ENCODE results near the gene NPAS2. TPM values are rescaled to one million over a fixed set of nuclear protein-coding genes. Genes with fewer than 3 reads are reported as not detected.

NPAS2 gene
- total RNA-seq, 1 experiment from 2014 or later, result 38.3 TPM

DNA sequence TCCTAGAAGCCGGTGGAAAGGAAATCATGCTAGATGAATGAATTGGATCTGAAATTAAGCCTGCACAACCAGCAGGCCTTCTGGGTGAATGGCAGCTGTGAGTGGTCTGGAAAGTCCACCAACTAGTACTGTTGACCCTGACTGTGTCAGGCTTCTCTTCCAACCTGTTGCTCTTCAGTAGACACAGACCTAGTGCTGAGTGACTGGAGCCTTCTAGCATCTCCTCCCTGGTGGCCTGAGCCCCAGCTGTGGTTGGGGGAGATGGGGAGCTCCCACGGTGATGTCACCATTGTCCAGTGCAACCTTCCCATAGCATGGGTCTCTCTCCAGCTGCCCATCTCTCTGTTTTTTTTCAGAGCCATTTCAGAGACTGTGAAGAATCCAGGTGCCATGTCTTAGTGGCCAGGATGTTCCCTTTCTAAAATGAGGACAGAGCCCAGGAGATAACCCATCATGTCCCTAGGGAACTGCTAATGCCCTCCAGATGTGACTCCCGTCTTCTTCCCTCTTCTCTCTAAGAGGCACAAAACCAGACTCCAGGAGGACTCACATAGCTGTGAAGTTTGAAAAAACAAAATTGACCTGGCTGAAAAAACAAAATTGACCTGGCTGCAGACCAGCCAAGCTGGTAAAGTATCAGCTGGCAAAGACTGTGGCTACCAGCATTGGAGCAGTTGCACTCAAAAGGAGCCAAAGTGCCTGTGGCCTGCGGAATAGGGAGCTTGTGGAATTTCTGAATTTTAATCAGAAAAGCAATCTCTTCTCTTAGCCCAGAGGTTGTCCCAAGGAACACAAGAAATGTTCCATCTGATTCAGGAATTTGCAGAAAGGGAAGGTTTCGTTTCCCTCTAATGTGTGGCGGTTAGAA lies 114.8 kb downstream of the NPAS2 start:
- Histone ChIP-seq H3K27me3 (ENCODE audit: insufficient read depth, low read depth) (no peaks in the 10 kb centered on the region), H3K9me3 (ENCODE audit: insufficient read depth, low read depth) (no peaks in the 10 kb centered on the region), H3F3A (ENCODE audit: insufficient read depth, low read depth) (peaks cover 6% of the 10 kb centered on the region; the same call in 1 of the 2 replicates), H3K4me1 (replicated peaks; ENCODE audit: insufficient read depth) (no peaks in the 10 kb centered on the region), H3K4me3 (no peak overlapping the region), H3K9me2 (ENCODE audit: insufficient read depth) (no peaks in the 10 kb centered on the region), H4K20me1 (ENCODE audit: insufficient read depth) (peaks cover 6% of the 10 kb centered on the region; the same call in 1 of the 2 replicates), H3K27ac (no peak overlapping the region), H3K79me2 (ENCODE audit: low read depth) (no peaks in the 10 kb centered on the region), H2AFZ (no peak overlapping the region), H3K4me2 (no peak overlapping the region), H3K36me3 (ENCODE audit: low read depth) (peaks cover 43% of the 10 kb centered on the region)
- DNase-seq, result no peak
- POLR2A ChIA-PET (ENCODE audit: unreplicated experiment), result interaction anchor here (0.5 kb wide), 2 partner anchors 308 to 324 kb away, joined by 3 read pairs; no protein-coding TSS in a partner anchor
- no TSS peak for BruUV-seq (replicated peaks)
- intact Hi-C loops (cut with micrococcal nuclease; ENCODE audit: unreplicated experiment), result no loop called here
- no peak for TF ChIP-seq EZH2 (IDR thresholded peaks at IDR 0.05; ENCODE audit: low read depth)
- TF ChIP-seq, protein P1, sequence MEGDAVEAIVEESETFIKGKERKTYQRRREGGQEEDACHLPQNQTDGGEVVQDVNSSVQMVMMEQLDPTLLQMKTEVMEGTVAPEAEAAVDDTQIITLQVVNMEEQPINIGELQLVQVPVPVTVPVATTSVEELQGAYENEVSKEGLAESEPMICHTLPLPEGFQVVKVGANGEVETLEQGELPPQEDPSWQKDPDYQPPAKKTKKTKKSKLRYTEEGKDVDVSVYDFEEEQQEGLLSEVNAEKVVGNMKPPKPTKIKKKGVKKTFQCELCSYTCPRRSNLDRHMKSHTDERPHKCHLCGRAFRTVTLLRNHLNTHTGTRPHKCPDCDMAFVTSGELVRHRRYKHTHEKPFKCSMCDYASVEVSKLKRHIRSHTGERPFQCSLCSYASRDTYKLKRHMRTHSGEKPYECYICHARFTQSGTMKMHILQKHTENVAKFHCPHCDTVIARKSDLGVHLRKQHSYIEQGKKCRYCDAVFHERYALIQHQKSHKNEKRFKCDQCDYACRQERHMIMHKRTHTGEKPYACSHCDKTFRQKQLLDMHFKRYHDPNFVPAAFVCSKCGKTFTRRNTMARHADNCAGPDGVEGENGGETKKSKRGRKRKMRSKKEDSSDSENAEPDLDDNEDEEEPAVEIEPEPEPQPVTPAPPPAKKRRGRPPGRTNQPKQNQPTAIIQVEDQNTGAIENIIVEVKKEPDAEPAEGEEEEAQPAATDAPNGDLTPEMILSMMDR (conservative IDR thresholded peaks at IDR 0.05), result no peak
- CTCF ChIA-PET, result no interaction called here

DNA sequence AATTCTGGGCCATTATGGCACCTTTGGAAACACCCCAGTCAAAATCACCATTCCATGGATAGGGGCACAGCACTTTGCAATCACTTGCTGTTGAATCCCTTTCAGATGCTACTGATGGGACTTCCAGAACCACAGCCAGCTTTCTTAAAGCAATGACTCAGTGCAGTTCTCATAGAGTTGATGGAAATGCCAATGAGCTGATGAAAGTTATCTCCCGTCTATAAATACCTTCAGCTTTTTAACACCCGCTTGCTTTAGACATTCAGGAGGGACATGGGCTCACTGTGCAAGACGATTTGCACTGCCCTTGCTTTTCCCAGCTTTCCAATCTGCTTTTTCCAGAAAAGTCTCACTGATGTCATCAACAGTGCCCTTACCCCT lies 115.4 kb downstream of the NPAS2 start:
- Histone ChIP-seq H3K9me3 (ENCODE audit: insufficient read depth, low read depth) (no peaks in the 10 kb centered on the region), H3K79me2 (ENCODE audit: low read depth) (no peaks in the 10 kb centered on the region), H3K27me3 (ENCODE audit: insufficient read depth, low read depth) (no peaks in the 10 kb centered on the region), H3K36me3 (ENCODE audit: low read depth) (peaks cover 43% of the 10 kb centered on the region), H3K4me3 (no peak overlapping the region), H3K4me1 (replicated peaks; ENCODE audit: insufficient read depth) (no peaks in the 10 kb centered on the region), H4K20me1 (ENCODE audit: insufficient read depth) (peaks cover 6% of the 10 kb centered on the region; the same call in 1 of the 2 replicates), H2AFZ (no peak overlapping the region), H3K9me2 (ENCODE audit: insufficient read depth) (no peaks in the 10 kb centered on the region), H3K4me2 (no peak overlapping the region), H3F3A (ENCODE audit: insufficient read depth, low read depth) (peaks cover 6% of the 10 kb centered on the region; the same call in 1 of the 2 replicates), H3K27ac (no peak overlapping the region)
- POLR2A ChIA-PET (ENCODE audit: unreplicated experiment), result interaction anchor here (0.5 kb wide), 2 partner anchors 308 to 325 kb away, joined by 3 read pairs; no protein-coding TSS in a partner anchor
- TF ChIP-seq EZH2 (IDR thresholded peaks at IDR 0.05; ENCODE audit: low read depth), result no peak
- TF ChIP-seq, protein P1 (conservative IDR thresholded peaks at IDR 0.05), result no peak
- intact Hi-C loops (cut with micrococcal nuclease; ENCODE audit: unreplicated experiment), result no loop called here
- no TSS peak for BruUV-seq (replicated peaks)
- CTCF ChIA-PET, result no interaction called here
- no peak for DNase-seq

DNA sequence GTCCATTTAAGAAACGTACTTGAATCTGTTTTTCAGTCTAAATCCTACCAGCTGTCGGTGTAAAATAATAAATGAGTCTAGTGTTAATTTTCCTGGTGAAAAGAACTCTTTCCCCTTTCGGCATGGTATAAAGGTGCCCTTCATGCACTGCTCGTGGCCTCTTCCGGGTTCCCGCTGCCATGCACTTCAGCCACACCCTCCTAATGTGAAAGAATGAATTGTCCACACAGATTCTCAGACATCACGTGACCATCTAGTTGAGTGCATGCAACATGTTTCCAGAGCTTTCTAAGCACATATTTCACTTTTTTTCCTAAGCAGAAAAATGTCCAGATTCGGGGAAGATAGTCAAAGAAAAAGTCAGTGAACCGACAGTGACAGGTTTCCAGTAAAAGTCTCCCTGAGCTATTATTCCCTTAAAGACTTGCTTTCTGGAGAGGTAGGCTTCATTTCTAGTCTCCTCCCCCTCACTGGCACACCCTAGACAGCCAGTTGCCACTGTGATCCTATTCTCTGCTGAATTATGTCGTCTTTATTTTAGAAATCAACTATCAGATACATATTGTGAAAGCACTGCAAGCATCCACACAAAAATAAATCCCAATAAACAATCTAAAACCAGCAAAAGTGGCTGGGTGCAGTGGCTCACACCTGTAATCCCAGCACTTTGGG lies 116.3 kb downstream of the NPAS2 start:
- BruUV-seq (replicated peaks), result no TSS peak
- no peak overlapping the region for H2AFZ ChIP-seq
- intact Hi-C loops (cut with micrococcal nuclease; ENCODE audit: unreplicated experiment), result no loop called here
- no peaks in the 10 kb centered on the region for H3K79me2 ChIP-seq (ENCODE audit: low read depth)
- H3K9me3 ChIP-seq (ENCODE audit: insufficient read depth, low read depth), result no peaks in the 10 kb centered on the region
- no peak for DNase-seq
- H4K20me1 ChIP-seq (ENCODE audit: insufficient read depth), result peaks cover 6% of the 10 kb centered on the region; the same call in 1 of the 2 replicates
- peaks cover 43% of the 10 kb centered on the region for H3K36me3 ChIP-seq (ENCODE audit: low read depth)
- no peak overlapping the region for H3K27ac ChIP-seq
- peaks cover 6% of the 10 kb centered on the region; the same call in 1 of the 2 replicates for H3F3A ChIP-seq (ENCODE audit: insufficient read depth, low read depth)
- H3K27me3 ChIP-seq (ENCODE audit: insufficient read depth, low read depth), result no peaks in the 10 kb centered on the region
- H3K4me3 ChIP-seq, result no peak overlapping the region
- no peak for TF ChIP-seq EZH2 (IDR thresholded peaks at IDR 0.05; ENCODE audit: low read depth)
- TF ChIP-seq, protein P1 (conservative IDR thresholded peaks at IDR 0.05), result no peak
- CTCF ChIA-PET, result no interaction called here
- no peak overlapping the region for H3K4me2 ChIP-seq
- H3K4me1 ChIP-seq (replicated peaks; ENCODE audit: insufficient read depth), result no peaks in the 10 kb centered on the region
- H3K9me2 ChIP-seq (ENCODE audit: insufficient read depth), result no peaks in the 10 kb centered on the region
- POLR2A ChIA-PET (ENCODE audit: unreplicated experiment), result no interaction called here

Measured in PC-9 (cell line).